ENCODE results near the gene CACNA1B.

CACNA1B gene

DNA sequence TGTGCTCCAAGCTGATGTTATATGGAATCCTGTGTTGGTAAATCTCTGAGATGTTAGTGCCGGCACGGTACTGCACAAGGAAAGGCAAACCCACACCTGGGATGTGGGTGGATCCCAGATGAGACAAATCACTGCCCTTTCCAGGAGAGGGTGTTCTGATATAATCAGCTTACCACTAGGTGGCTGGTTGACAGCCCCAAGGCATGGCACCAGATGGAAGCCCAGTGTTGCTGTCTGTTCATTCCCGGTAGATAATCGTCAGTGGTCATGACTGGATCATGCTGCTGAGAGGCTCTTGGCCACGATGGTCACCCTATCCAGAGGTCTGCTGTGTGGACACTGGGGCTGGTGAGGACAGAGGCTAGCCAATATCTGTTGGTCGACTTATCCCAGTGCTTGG is 184.0 kb downstream of the CACNA1B start:
- Histone ChIP-seq H3K4me3 (no peak overlapping the region), H3K4me1 (no peaks in the 10 kb centered on the region), H3K9ac (no peak overlapping the region), H4K20me1 (no peaks in the 10 kb centered on the region), H3K27me3 (no peaks in the 10 kb centered on the region), H3K4me2 (no peak overlapping the region), H3K36me3 (no peaks in the 10 kb centered on the region), H3K9me3 (no peaks in the 10 kb centered on the region), H3K27ac (no peak overlapping the region)
- TF ChIP-seq Cebpa-rat (IDR thresholded peaks at IDR 0.05) = no peak

DNA sequence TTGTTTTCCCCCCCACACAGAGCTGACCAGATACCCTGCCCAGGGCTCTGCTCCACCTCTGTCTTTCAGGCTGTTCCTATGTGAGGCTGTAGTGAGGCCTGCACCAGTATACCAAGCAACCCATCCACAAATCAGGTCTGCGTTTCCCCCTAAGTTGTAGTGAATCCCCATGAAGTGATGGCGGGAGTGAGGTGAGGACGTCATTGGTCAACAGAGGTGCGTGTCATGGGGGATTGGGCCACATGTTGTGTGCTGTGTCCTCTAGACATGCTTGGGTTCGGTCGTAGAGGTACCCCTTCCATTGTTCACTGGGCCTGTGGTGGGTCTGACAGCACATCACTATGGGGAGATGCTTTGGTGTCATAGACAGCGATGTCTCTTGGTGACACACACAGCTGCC is 184.6 kb downstream of the CACNA1B start:
- TF ChIP-seq Cebpa-rat (IDR thresholded peaks at IDR 0.05) = no peak
- no peak overlapping the region for H3K27ac ChIP-seq
- H3K4me3 ChIP-seq = no peak overlapping the region
- H3K9ac ChIP-seq = no peak overlapping the region
- no peaks in the 10 kb centered on the region for H3K9me3 ChIP-seq
- H3K4me2 ChIP-seq = no peak overlapping the region
- H3K36me3 ChIP-seq = no peaks in the 10 kb centered on the region
- H3K4me1 ChIP-seq = no peaks in the 10 kb centered on the region
- H3K27me3 ChIP-seq = no peaks in the 10 kb centered on the region
- no peaks in the 10 kb centered on the region for H4K20me1 ChIP-seq

DNA sequence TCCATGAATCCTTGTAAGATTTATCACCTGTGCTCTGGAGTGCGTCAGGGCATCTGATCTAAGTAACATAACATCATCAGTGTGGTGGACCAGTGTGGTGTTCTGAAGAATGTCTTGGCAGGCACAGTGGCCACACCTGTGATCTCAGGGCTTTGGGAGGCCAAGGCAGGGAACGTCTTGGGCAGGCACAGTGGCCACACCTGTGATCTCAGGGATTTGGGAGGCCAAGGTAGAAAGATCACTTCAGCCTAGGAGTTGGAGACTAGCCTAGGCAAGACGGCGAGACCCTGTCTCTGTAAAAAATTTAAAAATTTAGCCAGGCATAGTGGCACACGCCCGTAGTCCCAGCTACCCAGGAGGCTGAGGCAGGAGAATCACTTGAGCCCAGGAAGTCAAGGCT is 185.5 kb downstream of the CACNA1B start:
- H3K27ac ChIP-seq = no peak overlapping the region
- H3K9ac ChIP-seq = no peak overlapping the region
- H3K4me1 ChIP-seq = no peaks in the 10 kb centered on the region
- H3K36me3 ChIP-seq = no peaks in the 10 kb centered on the region
- no peaks in the 10 kb centered on the region for H3K27me3 ChIP-seq
- H3K9me3 ChIP-seq = no peaks in the 10 kb centered on the region
- no peak overlapping the region for H3K4me3 ChIP-seq
- no peak for TF ChIP-seq Cebpa-rat (IDR thresholded peaks at IDR 0.05)
- H4K20me1 ChIP-seq = no peaks in the 10 kb centered on the region
- no peak overlapping the region for H3K4me2 ChIP-seq

DNA sequence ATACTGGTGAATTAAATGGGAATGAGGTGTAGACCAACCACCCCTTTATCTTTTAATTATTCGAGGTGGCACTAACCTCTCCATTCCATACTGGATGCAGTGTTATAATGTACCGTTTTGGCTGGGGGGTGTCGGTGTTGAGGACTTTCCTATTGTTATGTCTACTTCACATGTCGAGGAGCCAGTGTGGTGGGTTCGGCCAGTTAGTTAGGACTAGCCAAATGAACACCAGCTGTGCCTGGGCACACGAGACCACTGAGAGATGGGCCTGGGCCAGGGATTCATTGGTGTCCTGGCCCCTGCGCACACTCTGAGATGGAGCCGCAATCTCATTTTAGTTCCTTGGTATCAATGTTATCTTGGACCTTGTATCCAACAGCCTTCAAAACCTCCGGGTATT is 186.2 kb downstream of the CACNA1B start:
- Histone ChIP-seq H3K4me2 (no peak overlapping the region), H3K4me1 (no peaks in the 10 kb centered on the region), H3K4me3 (no peak overlapping the region), H3K27ac (no peak overlapping the region), H3K27me3 (no peaks in the 10 kb centered on the region), H3K36me3 (no peaks in the 10 kb centered on the region), H4K20me1 (no peaks in the 10 kb centered on the region), H3K9ac (no peak overlapping the region), H3K9me3 (no peaks in the 10 kb centered on the region)
- no peak for TF ChIP-seq Cebpa-rat (IDR thresholded peaks at IDR 0.05)

DNA sequence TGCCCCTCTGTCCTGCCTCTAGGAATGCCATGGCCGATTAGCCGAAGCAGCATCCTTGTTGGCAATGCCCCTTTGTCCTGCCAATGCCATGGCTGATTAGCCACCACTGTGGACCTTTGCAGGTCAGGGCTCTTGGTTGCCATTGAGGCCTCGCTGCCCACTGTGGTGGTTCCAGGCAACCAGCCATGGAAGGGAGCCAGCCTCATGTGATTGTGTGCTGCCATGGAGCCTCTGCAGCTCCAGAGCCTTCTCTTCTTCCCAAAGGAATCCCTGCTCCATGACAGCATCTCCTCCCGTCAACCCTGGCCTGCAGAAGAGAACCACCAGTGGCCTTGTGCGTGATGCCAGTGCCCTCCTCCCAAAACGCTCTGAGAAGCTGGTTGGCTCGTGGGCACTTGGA is 187.0 kb downstream of the CACNA1B start:
- Histone ChIP-seq H3K4me3 (no peak overlapping the region), H3K27ac (no peak overlapping the region), H3K27me3 (no peaks in the 10 kb centered on the region), H3K9me3 (no peaks in the 10 kb centered on the region), H3K4me1 (no peaks in the 10 kb centered on the region), H3K36me3 (no peaks in the 10 kb centered on the region), H4K20me1 (no peaks in the 10 kb centered on the region), H3K9ac (no peak overlapping the region), H3K4me2 (no peak overlapping the region)
- no peak for TF ChIP-seq Cebpa-rat (IDR thresholded peaks at IDR 0.05)

DNA sequence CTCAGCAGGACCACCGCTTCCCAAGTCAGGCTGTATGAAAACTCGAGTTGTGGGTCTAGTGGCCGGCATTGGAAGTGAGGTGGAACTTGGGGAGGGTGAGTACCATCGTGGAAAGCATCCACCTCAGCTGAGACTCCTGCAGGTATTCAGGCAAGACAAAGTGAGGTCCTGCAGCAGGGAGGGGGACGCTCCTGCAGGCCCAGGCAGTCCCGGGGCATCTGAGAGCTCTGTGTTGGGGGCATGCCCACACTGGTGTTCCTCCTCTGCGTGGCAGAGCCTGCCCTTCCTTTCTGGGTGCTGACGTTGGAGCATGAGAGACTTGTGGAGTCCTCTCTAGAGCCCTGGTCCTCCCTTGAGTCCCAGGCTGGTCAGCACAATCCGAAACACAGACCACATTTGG is 187.7 kb downstream of the CACNA1B start:
- no peaks in the 10 kb centered on the region for H3K36me3 ChIP-seq
- H3K27me3 ChIP-seq = no peaks in the 10 kb centered on the region
- no peak overlapping the region for H3K4me2 ChIP-seq
- H3K9me3 ChIP-seq = no peaks in the 10 kb centered on the region
- H4K20me1 ChIP-seq = no peaks in the 10 kb centered on the region
- no peak overlapping the region for H3K4me3 ChIP-seq
- no peak overlapping the region for H3K9ac ChIP-seq
- no peaks in the 10 kb centered on the region for H3K4me1 ChIP-seq
- TF ChIP-seq Cebpa-rat (IDR thresholded peaks at IDR 0.05) = no peak
- no peak overlapping the region for H3K27ac ChIP-seq

DNA sequence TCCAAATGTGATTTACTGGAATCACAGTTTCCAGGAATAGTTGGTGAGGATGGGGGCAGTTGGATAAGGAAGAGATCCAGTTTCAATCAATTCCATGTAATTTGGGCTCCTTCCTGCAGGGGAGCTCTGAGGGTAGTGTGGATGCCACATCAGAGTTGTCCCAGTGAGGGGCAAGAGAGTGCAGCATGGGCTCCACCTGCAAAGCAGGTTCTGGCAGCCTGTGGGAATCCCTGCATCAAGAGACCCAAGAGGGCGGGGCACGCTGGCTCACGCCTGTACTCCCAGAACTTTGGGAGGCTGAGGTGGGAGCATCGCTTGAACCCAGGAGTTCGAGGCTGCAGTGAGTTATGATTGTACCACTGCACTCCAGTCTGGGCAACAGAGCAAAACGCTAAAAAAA is 188.5 kb downstream of the CACNA1B start:
- no peak overlapping the region for H3K4me3 ChIP-seq
- H3K36me3 ChIP-seq = no peaks in the 10 kb centered on the region
- no peaks in the 10 kb centered on the region for H3K27me3 ChIP-seq
- no peaks in the 10 kb centered on the region for H3K4me1 ChIP-seq
- no peak overlapping the region for H3K4me2 ChIP-seq
- TF ChIP-seq Cebpa-rat (IDR thresholded peaks at IDR 0.05) = no peak
- no peak overlapping the region for H3K9ac ChIP-seq
- H3K9me3 ChIP-seq = no peaks in the 10 kb centered on the region
- H3K27ac ChIP-seq = no peak overlapping the region
- H4K20me1 ChIP-seq = no peaks in the 10 kb centered on the region

DNA sequence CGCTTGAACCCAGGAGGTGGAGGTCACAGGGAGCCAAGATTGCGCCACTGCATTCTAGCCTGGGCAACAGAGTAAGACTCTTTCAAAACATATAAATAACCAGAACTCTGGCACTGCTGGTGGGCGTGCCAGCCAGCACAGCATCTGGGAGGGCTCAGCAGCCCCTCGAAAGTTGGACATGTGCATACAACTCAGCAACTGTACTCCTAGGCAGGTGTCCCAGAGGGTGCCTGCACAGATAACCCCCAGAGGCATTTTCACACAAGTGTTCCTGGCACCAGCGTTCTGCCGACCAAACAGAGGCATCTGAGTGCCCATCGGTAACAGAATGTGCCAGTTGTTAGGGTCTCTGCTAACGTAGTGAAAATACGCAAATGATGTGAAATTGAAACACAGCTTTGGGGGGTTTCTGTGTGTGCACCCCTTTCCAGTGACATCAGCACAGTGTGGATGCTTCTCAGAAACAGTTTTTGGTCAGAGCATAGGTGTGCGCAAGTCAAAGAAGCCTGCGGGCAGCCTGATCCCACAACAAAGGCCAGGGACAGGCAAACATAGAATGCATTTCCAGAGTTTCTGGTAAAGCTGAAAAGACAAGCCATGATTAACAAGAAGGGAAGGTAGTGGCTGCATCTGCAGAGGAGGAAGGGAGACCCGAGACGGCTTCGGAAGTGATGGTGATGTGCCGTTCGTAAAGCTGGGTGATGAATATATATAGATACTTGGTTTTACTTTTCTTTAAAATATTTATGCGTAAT is 190.2 kb downstream of the CACNA1B start:
- H4K20me1 ChIP-seq = no peaks in the 10 kb centered on the region
- H3K27ac ChIP-seq = no peak overlapping the region
- H3K36me3 ChIP-seq = no peaks in the 10 kb centered on the region
- TF ChIP-seq Cebpa-rat (IDR thresholded peaks at IDR 0.05) = no peak
- H3K4me1 ChIP-seq = no peaks in the 10 kb centered on the region
- no peaks in the 10 kb centered on the region for H3K27me3 ChIP-seq
- H3K4me2 ChIP-seq = no peak overlapping the region
- no peak overlapping the region for H3K9ac ChIP-seq
- H3K9me3 ChIP-seq = no peaks in the 10 kb centered on the region
- H3K4me3 ChIP-seq = no peak overlapping the region

DNA sequence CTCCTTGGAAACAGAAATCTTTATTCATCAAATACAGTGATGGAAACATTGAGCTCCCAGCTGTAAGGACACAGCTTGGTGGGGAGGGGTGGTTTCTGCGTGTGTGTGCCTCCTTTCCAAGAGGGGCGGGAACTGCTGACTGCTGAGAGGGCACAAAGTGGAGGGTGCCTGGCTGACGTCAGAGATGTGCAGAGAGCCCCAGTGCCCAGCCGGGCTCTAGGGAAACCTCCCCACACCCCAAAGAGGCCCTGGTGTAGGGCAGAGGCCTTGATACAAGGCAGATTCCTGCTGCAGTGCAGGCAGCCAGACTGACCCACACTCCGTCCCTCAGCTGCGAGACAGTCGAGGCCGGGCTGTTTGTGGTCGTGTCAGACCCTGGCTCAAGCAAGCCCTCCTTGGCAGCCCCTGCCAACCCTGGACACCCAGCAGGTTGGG is 191.0 kb downstream of the CACNA1B start:
- Histone ChIP-seq H3K4me2 (no peak overlapping the region), H3K27ac (no peak overlapping the region), H3K4me1 (no peaks in the 10 kb centered on the region), H4K20me1 (no peaks in the 10 kb centered on the region), H3K9me3 (no peaks in the 10 kb centered on the region), H3K36me3 (no peaks in the 10 kb centered on the region), H3K27me3 (no peaks in the 10 kb centered on the region), H3K4me3 (no peak overlapping the region), H3K9ac (no peak overlapping the region)
- no peak for TF ChIP-seq Cebpa-rat (IDR thresholded peaks at IDR 0.05)

DNA sequence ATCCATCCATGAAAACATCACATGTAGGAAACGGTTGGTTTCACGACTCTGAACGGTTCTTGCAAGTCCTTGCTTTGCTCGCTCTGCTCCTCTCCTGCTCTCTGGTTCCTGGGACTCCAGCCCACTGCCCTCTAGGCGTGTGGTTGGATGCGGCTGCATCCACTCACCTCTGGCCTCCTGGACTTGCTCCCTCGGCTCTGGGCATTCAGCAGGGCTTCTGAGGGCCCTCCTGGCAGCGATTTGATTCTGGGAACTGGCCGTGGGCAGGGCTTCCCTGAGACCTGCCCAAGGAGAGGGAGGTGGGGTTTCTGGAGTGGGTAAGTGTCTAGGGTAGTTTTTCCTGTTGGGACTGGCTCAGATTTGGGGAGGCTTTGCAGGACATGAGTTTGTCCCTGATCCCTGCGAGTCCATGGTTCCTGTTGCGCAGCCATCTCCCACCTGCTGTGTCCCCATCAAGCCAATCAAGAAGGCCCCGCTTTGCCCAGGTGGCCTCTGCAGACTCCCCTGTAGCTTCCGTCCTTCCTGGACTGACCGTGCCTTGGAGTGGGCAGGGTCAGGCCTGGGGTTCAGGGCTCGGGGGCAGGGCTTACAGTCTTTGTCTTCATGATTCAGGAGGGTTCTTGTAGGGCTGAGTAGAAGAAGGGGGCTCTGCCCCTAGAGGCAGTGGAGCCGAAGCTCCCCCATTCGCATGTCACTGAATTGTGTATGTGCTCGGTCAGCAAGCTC is 192.3 kb downstream of the CACNA1B start:
- H3K9ac ChIP-seq = no peak overlapping the region
- H3K4me1 ChIP-seq = no peaks in the 10 kb centered on the region
- H3K4me3 ChIP-seq = no peak overlapping the region
- H3K4me2 ChIP-seq = no peak overlapping the region
- no peak overlapping the region for H3K27ac ChIP-seq
- no peak for TF ChIP-seq Cebpa-rat (IDR thresholded peaks at IDR 0.05)
- no peaks in the 10 kb centered on the region for H3K27me3 ChIP-seq
- no peaks in the 10 kb centered on the region for H3K9me3 ChIP-seq
- H3K36me3 ChIP-seq = no peaks in the 10 kb centered on the region
- no peaks in the 10 kb centered on the region for H4K20me1 ChIP-seq
